HepG2 (cell line): Measurements from ENCODE around the gene IQGAP2. TPM values are rescaled to one million over a fixed set of nuclear protein-coding genes. Genes with fewer than 3 reads are reported as not detected.

Source experiments
- EP300 ChIP-seq, 3 experiments: sonication (generic) in 1 of 3; formaldehyde crosslinking in 1 of 3; IDR thresholded peaks; 2 replicates each; pipeline versions ENCODE4 v1.5.1 to v1.6.1; 2011 to 2020; ENCODE audit warnings: low read depth in 2 of 3, low read length in 2 of 3, borderline replicate concordance in 1 of 3, improper control_type of control experiment in 1 of 3, mild to moderate bottlenecking in 1 of 3, missing genetic modification reagents in 1 of 3, moderate library complexity in 1 of 3
- EZH2 ChIP-seq: conservative IDR thresholded peaks from 2 replicates; pipeline ENCODE4 v1.6.1; 2012; ENCODE audit warnings: mild to moderate bottlenecking, low read depth, low read length, moderate library complexity
- FOXA3 ChIP-seq: IDR thresholded peaks from 2 replicates; pipeline ENCODE4 v1.6.1; 2016; ENCODE audit warnings: missing genetic modification reagents, missing compliant biosample characterization
- FOXP1 ChIP-seq, 2 experiments: fragments of 450-650 bp in 1 of 2; IDR thresholded peaks; 2 replicates each; pipeline ENCODE4 v1.6.1; 2017 to 2018; ENCODE audit warnings: antibody characterized with exemption in 1 of 2
- HMG20A ChIP-seq: IDR thresholded peaks from 2 replicates; pipeline ENCODE4 v1.6.1; 2016; ENCODE audit warnings: borderline replicate concordance
- NCOA2 ChIP-seq: sonication (generic); formaldehyde crosslinking; IDR thresholded peaks from 2 replicates; pipeline ENCODE4 v1.8.0; 2022; ENCODE audit warnings: inconsistent platforms
- SOX13 ChIP-seq, 3 experiments: fragments of 450-650 bp in 1 of 3; sonication (generic) in 1 of 3; formaldehyde crosslinking in 1 of 3; IDR thresholded peaks in 2 of 3; conservative IDR thresholded peaks in 1 of 3; 2 replicates each; pipeline versions ENCODE4 v1.5.0 to v1.6.1; 2016 to 2020; ENCODE audit warnings: antibody characterized with exemption in 1 of 3, mild to moderate bottlenecking in 1 of 3, missing compliant biosample characterization in 1 of 3, missing genetic modification reagents in 1 of 3, moderate library complexity in 1 of 3
- polyA plus RNA-seq, 8 experiments: library from polyadenylated mRNA; depleted of rRNA in 3 of 8; stranded (reverse) in 7 of 8; unstranded in 1 of 8; fragments of >200 nt; fragmentation: Illumina TruSeq in 4 of 8; extraction: Trizol in 4 of 8; gene quantifications; 2 replicates each; pipeline versions ENCODE4 v1.2.1 to v1.2.3, GENCODE V29; 2011 to 2016; ENCODE audit warnings: low read depth in 4 of 8, missing spikeins in 1 of 8, mixed read lengths in 1 of 8; ENCODE audit not compliant: insufficient read depth in 1 of 8
- total RNA-seq, 5 experiments: library from RNA; depleted of rRNA; stranded (reverse); fragments of >200 nt; fragmentation: Illumina TruSeq; extraction: Trizol; gene quantifications; 2 replicates each; pipeline ENCODE4 v1.2.3, GENCODE V29; 2016; ENCODE audit warnings: low read depth in 1 of 5
- TF ChIP-seq, protein P1 (sequence below): sonication (generic); formaldehyde crosslinking; IDR thresholded peaks from 2 replicates; pipeline ENCODE4 v1.4.0; 2020; ENCODE audit warnings: missing genetic modification reagents
- TF ChIP-seq, protein P2 (sequence below): IDR thresholded peaks from 2 replicates; pipeline ENCODE4 v1.6.1; 2012; ENCODE audit warnings: low read depth, low read length, improper control_type of control experiment
- TF ChIP-seq, protein P3 (sequence below), 2 experiments: fragments of 450-650 bp in 1 of 2; sonication (generic) in 1 of 2; formaldehyde crosslinking; IDR thresholded peaks; 2 replicates each; pipeline versions ENCODE4 v1.5.0 to v1.8.0; 2020 to 2022; ENCODE audit warnings: mild to moderate bottlenecking in 1 of 2, missing genetic modification reagents in 1 of 2

The IQGAP2 gene
- total and polyA plus RNA-seq, 2 of the 13 experiments (the other 11 are each of a cell fraction or from before 2014, with no cell fraction given) = 35.2 to 83.3 TPM

DNA sequence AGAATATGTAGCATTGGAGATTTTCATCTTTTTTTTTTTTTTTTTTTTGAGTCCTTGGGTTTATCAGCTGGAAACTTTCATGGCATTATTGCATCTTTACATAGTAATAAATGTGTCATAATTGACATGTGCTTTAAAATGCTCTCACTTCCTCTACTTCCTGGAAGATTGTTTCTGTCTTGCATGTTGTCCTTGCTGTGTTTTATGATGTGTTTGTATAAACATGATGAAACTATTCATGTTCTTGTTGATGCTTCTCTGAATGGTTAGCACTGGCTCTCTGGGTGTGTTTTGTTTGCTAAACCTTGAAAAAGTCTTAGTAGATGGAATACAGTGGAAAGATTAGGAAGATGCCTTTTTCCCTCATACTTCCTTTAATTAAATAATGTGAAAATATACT, 87.9 kb downstream of the IQGAP2 start (continued):
- TF ChIP-seq, protein P1, sequence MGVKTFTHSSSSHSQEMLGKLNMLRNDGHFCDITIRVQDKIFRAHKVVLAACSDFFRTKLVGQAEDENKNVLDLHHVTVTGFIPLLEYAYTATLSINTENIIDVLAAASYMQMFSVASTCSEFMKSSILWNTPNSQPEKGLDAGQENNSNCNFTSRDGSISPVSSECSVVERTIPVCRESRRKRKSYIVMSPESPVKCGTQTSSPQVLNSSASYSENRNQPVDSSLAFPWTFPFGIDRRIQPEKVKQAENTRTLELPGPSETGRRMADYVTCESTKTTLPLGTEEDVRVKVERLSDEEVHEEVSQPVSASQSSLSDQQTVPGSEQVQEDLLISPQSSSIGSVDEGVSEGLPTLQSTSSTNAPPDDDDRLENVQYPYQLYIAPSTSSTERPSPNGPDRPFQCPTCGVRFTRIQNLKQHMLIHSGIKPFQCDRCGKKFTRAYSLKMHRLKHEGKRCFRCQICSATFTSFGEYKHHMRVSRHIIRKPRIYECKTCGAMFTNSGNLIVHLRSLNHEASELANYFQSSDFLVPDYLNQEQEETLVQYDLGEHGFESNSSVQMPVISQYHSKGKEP (CRISPR knock-in tag) = no peak
- peak in 1 of 2 experiments; percentile 58; a peak in 1 of 4 replicates for TF ChIP-seq EP300 (IDR thresholded peaks at IDR 0.05; ENCODE audit: low read depth in 2 of 2, low read length in 2 of 2)
- no peak for TF ChIP-seq EP300 (CRISPR knock-in tag; IDR thresholded peaks at IDR 0.05; ENCODE audit: borderline replicate concordance)
- TF ChIP-seq, protein P2, sequence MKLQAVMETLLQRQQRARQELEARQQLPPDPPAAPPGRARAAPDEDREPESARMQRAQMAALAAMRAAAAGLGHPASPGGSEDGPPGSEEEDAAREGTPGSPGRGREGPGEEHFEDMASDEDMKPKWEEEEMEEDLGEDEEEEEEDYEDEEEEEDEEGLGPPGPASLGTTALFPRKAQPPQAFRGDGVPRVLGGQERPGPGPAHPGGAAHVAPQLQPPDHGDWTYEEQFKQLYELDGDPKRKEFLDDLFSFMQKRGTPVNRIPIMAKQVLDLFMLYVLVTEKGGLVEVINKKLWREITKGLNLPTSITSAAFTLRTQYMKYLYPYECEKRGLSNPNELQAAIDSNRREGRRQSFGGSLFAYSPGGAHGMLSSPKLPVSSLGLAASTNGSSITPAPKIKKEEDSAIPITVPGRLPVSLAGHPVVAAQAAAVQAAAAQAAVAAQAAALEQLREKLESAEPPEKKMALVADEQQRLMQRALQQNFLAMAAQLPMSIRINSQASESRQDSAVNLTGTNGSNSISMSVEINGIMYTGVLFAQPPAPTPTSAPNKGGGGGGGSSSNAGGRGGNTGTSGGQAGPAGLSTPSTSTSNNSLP = 0 out of 2 replicates have a peak, but pooled peaks have one; percentile 24
- TF ChIP-seq FOXA3 (CRISPR knock-in tag) = peak; percentile 69; the same call in 1 of the 2 replicates
- peak; percentile 29; the same call in 1 of the 2 replicates for TF ChIP-seq NCOA2
- TF ChIP-seq, protein P3, sequence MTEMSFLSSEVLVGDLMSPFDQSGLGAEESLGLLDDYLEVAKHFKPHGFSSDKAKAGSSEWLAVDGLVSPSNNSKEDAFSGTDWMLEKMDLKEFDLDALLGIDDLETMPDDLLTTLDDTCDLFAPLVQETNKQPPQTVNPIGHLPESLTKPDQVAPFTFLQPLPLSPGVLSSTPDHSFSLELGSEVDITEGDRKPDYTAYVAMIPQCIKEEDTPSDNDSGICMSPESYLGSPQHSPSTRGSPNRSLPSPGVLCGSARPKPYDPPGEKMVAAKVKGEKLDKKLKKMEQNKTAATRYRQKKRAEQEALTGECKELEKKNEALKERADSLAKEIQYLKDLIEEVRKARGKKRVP (CRISPR knock-in tag; IDR thresholded peaks at IDR 0.05) = peak in 1 of 2 experiments; percentile 76; a peak in 2 of 4 replicates
- no peak for TF ChIP-seq SOX13 (IDR thresholded peaks at IDR 0.05)
- TF ChIP-seq SOX13 (CRISPR knock-in tag; conservative IDR thresholded peaks at IDR 0.05 in 1 of 2, IDR thresholded peaks at IDR 0.05 in 1 of 2) = 0 out of 4 replicates have a peak, but pooled peaks of 1 of the 2 experiments have one; percentile 27
- TF ChIP-seq EZH2 = no peak
- TF ChIP-seq HMG20A = peak; percentile 17; the same call in 1 of the 2 replicates
- no peak for TF ChIP-seq FOXP1 (IDR thresholded peaks at IDR 0.05)
- TF ChIP-seq FOXP1 (CRISPR knock-in tag; IDR thresholded peaks at IDR 0.05) = peak; percentile 74
